Measurements from ENCODE around the gene CCR4.

GRCh38 chr3:32922078-32922477 is 29.4 kb upstream of the CCR4 start:
- no peak for TF ChIP-seq CTCF (IDR thresholded peaks at IDR 0.05)
- no peak for TF ChIP-seq REST (IDR thresholded peaks at IDR 0.05; ENCODE audit: insufficient read depth in 1 of 2, low read depth in 2 of 2, low read length in 1 of 2)
- no peak for TF ChIP-seq POLR2AphosphoS5 (IDR thresholded peaks at IDR 0.05; ENCODE audit: low read depth, low read length)
